HG03064 (cell line): ENCODE results near the gene NCKIPSD.

Experiments
- ATAC-seq: cut with Tn5 transposase; IDR thresholded peaks from one replicate; pipeline ENCODE4 v1.9.1; 2021; ENCODE audit warnings: low read depth; ENCODE audit not compliant: unreplicated experiment

NCKIPSD gene

GRCh38 chr3:48697952-48698351 is 12.2 kb upstream of the NCKIPSD start:
- no peak for ATAC-seq

DNA sequence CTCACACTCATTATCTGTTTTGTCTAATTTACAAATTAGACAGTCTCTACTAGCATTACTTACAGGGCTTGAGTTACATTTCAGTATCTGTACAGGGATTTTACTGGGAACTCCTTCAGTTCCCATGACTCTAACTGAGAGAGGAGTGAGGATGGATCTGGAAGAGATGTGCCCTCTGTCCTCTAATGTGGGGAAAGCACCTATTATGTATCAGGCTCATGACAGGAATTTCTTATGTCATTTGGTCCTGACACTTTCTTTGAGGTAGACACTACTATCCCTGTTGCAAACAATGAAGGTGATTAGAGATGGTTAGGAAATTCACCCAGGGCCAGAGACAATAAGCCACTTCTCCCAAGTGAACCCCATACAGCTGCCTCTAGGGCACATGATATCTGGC is 10.9 kb upstream of the NCKIPSD start:
- ATAC-seq, result no peak

GRCh38 chr3:48696156-48696555 is 10.4 kb upstream of the NCKIPSD start:
- no peak for ATAC-seq

DNA sequence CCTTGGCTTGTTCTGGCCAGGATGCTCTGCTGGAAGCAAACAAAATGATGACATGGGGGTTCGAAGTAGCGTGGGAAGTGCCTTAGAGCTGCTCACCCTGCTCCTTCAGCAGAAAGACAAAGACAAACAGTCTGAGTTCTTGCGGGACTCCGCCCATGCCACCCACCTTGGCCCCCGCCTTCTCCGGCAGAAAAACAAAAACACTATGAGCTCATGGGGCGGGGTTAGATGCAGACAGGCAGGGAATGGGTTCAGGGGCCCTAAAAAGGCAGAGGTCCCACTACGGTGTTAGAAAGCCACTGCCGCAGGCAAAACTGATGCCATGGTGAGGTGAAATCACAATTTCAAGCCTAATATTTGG is 9.7 kb upstream of the NCKIPSD start:
- ATAC-seq, result no peak

DNA sequence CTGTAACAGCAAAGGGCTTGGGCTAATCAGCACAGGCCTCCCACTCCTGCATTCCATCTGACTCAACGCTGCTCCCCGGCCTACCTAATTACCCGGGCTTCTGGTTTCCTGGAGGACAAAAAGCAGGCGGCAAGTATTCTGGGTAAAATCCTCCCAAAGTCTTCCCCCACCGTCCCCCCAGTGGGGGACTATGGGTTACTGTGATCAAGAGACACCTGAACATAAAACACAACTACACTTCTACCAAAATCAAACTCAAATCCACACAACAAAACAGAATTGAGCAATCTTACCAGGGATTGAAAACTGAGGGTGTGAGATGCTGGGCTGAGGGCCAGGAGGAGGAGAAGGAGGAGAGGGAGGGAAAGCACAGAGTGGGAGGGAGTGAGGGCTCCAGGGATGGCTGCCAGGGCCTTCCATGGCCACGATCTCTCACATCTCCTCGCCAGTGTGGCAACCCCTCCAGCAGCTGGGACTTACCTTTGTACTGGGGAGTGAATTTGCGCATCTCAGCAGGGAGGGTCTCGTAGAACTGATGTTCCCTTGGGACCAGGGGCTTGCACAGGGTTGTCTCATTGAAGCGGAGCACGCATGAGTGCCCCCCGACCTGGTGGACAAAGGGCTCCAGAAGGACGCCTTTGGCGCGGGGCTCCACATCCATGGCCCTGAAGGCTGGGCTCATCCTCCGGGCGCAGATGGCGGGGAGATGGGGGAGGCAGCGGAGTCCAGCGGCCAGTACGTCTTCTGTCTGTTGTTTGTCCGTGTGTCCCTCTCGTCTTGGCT is 9.1 kb upstream of the NCKIPSD start:
- ATAC-seq, result no peak

DNA sequence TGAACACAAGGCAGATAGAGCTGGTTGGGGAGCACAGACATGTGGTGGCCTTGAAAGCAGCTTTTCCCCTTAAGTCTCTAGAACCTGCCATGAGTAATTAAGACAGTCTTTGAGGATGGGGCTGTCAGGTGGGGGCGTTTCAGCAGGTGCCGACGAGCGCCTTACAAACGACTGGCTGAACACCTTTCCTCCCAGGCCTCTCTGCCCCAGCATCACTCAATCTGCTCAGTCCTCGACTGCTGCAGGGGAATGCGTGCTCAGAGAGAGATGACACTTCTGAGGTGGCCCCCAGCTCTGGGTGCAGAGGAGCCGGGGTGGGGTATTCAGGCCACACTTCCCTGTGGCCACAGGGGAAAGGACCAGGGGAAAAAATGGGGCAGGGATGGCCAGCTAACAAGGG is 8.1 kb upstream of the NCKIPSD start:
- no peak for ATAC-seq

- no peak for ATAC-seq
Observed at GRCh38 chr3:48692551-48692950, 6.8 kb upstream of the NCKIPSD start.

- ATAC-seq, result no peak
Observed at GRCh38 chr3:48690846-48691458, 5.2 kb upstream of the NCKIPSD start.

DNA sequence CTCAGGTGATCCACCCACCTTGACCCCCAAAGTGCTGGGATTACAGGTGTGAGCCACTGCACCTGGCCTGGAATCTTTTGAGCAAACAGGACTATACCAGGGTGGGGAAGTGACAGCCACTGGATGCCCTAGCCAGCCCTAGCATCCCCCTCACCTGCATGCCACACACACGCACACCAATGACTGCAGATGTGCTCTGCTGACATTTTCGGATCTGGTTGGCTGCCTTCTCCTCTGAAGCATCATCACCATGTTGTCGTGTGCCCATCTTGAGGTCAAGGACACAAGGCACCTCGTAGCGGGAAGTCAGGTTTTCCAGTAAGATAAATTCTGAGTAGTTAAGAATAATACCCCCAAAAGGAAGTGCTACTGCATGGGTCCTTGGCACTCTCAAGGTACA is 3.7 kb upstream of the NCKIPSD start:
- ATAC-seq, result no peak

- ATAC-seq, result no peak
Observed at GRCh38 chr3:48688737-48689075, 3.0 kb upstream of the NCKIPSD start.

- no peak for ATAC-seq
Observed at GRCh38 chr3:48688032-48688736, 2.5 kb upstream of the NCKIPSD start.

- ATAC-seq, result no peak
Observed at GRCh38 chr3:48687220-48687678, 1.5 kb upstream of the NCKIPSD start.

DNA sequence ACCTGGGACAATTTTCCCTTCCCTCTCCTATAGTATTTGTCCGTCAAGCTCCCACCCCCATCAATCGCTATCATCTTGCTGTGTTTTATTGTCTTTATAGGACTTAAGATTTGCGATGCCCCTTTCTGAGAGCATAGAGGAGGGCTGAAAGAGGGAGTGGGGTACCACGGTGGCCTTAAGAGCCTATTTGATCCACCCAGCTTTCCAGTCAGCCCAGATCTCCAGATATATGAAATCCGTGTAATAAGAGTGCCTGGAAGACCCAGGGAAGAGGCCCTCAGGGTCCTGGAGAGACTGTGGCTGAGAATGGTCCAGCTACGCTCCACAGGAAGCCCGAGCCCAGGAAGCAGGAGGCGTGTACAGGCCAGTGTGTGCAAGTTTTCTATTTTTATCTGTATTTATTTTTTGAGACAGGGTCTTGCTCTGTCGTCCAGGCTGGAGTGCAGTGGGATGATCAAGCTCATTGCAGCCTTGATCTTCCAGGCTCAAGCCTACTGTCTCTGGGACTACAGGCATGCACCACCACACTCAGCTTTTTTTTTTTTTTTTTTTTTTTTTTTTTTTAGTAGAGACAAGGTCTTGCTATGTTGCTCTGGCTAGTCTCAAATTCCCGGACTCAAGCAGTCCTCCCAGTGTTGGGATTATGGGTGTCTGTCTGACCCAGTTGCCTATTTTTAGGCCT is 964 bp upstream of the NCKIPSD start:
- ATAC-seq, result no peak

- ATAC-seq, result no peak
Observed at GRCh38 chr3:48685293-48685602, 467 bp downstream of the NCKIPSD start.

DNA sequence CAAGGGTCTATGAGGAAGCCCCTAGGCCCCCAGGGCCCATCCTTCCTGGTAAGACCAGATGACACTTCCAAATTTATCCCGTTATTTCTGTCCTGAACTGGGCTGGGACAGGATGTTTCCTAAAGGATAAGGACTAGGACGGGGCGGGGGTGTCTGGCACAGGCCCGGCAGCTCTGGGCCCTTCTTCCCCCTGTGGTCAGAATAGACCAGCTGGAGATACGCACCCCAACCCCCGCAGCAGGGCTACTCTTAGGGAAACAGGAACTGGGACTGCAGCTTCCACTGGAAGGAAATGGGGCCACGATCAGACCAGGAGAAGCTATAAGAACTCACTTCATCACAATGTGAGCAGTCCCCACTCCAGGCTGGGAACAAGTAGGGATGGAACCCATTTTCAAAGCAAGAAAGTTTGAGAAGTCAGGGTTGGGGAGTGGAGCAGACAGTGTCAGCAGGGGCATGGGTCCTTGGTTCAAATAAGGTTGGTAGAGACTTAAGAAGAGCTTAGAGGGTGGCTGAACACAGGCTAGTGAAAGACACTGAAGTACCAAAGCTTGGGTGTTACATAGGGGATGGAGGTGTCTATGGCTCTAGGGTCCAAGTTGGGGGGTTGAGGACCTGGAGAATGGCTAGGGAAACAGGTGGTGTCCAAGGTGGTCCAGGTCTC is 1.1 kb downstream of the NCKIPSD start:
- ATAC-seq, result no peak

DNA sequence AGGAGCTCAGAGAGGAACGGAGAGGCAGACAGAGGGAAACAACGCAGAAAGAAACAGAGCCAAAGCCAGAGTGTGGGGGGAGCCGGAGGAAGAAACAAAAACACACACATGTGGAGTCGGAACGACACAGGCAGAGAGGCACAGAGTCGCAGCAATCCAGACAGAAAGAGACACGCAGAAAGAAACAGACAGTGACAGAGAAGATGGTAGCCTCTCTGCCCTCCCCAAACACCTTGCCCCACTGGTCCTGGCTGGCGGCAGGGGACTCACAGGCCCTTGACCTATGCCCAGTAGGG is 1.7 kb downstream of the NCKIPSD start:
- no peak for ATAC-seq

DNA sequence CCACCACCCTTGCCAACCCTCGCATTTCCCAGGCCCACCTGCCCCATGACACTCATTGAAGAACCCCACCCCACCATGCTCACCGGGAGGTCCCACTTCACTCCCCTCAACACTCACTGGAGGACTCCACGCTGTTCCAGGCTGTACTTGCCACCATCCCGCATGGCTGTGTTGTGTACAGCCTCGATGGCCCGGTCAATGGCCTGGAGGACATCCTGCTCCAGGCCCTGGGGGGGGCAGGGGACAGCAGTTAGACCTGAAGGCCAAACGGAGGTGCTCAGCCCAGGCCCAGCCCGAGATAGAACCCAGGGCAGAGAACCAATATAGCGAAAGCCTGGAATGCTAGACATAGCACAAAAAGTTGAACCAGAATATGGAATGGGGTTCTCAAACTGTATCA is 2.9 kb downstream of the NCKIPSD start:
- no peak for ATAC-seq

DNA sequence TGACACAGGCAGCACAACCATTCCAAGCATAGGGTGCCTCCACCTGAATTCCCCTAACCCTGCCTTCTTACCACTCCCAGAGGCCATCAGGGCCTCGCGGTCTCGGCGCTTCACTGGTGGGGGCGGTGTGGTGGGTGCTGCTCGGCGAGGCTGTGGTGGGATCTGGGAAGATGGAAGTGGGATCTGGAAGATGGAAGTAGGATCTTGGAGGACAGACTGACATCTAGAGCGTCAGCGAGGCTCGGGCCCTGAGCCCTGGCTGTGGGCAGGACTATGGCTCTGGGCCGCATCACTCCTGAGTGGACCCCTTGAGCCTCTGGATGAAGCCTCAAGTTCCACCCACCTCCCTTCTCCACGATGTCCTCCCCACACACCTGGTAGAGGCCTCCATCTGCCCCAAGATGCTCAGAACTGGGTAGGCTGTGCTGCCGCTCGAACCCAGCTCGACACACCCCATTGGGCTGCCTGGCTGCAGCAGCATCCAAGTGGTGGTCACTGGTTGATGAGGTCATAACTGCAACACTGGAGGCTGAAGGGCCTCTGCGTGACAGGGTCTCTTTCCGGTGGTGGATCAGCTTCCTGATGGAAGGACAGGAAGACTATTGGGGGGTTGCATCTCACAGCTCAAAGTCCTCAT is 3.6 kb downstream of the NCKIPSD start:
- ATAC-seq, result no peak

DNA sequence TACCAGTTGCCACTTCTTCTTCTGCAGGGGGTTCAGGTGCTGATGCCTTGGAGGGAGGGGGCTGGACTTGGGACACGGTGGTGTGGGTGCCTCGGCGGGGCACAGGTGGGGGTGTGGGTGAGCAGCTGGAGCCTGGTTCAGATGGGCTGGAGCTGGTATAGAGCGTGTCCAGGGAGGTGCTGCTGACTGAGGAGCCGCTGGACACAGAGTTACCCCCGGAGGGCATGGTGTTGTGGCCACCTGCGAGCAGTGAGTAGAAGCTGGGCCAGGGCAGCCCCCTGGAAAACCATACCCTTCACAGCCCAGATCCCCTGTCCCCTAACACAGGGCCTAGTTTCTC is 4.2 kb downstream of the NCKIPSD start:
- ATAC-seq, result no peak

DNA sequence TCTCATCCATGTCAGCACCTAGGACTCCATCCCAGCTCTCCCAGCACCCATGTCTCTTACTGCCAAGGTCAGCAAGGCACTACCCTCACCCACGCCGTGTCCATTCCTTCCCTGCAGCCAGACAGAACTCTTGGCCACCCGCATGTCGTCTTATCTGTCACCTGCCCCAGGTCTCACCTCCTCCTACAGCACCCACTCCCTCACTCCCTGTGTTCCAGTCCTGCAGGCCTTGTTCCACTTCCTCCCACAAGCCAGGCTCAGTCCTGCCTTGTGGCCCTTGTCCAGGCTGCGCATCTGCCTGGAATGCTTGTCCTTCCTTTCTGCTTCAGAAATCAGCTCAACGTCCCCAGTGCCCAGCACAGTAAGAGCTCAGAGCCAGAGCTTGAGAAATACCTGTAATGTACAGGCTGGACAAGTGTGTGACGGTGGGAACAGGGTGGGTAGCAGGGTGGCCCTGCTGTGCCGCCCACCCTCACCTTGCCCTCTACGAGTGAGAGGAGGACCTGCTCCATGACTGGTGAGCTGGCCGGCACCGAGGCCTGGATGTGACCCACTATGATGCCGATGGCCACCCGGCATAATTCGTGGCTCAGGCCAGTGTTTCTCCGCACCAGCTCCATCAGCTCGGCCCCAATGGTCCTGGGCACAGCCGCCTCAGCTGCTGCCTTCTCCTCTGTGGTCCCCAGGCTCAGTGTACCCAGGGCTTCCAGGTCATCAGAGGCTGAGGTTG is 4.7 kb downstream of the NCKIPSD start:
- ATAC-seq, result no peak
